Stomach (tissue), 9 donors: ENCODE data around the gene NOC2L. TPM values are rescaled to one million over a fixed set of nuclear protein-coding genes. Genes with fewer than 3 reads are reported as not detected.
A peak's percentile ranks its signal among the peaks of the same experiment; 100 is the strongest.

Source experiments
- DNase-seq, 2 donors: peaks; one replicate each; pipeline versions ENCODE4 v3.0.0 to v3.0.0-alpha.2; 2013 to 2019
- H3K27ac ChIP-seq, 5 donors: fragments of 200-600 bp in 4 of 5; sonication (generic) in 4 of 5; one replicate each; pipeline ENCODE4 v1.5.1; 2013 to 2019; ENCODE audit warnings: mild to moderate bottlenecking in 1 of 5, moderate library complexity in 1 of 5
- H3K27me3 ChIP-seq, 3 donors: fragments of 200-600 bp; sonication (generic); one replicate each; pipeline ENCODE4 v1.5.1; 2017 to 2019; ENCODE audit warnings: mixed run types in 1 of 3
- H3K36me3 ChIP-seq, 4 donors: fragments of 200-600 bp; sonication (generic); 1 replicate in 3 of 4; 2 replicates in 1 of 4; pipeline ENCODE4 v1.5.1; 2016 to 2019
- H3K4me1 ChIP-seq, 4 donors: fragments of 200-600 bp; sonication (generic); one replicate each; pipeline ENCODE4 v1.5.1; 2016 to 2019
- H3K4me3 ChIP-seq, 4 donors: fragments of 200-600 bp; sonication (generic) in 3 of 4; one replicate each; pipeline ENCODE4 v1.5.1; 2016 to 2019; ENCODE audit warnings: mild to moderate bottlenecking in 1 of 4
- H3K9me3 ChIP-seq, 4 donors: fragments of 200-600 bp; sonication (generic); one replicate each; pipeline ENCODE4 v1.5.1; 2016 to 2019
- CTCF ChIP-seq, 7 experiments: fragments of 450-650 bp in 4 of 7; fragments of 200-600 bp in 3 of 7; sonication (generic) in 3 of 7; IDR thresholded peaks; one replicate each; pipeline ENCODE4 v1.5.1; 2016 to 2019; ENCODE audit warnings: antibody characterized with exemption in 7 of 7, control low read depth in 2 of 7, mild to moderate bottlenecking in 1 of 7
- EP300 ChIP-seq: sonication (generic); formaldehyde crosslinking; IDR thresholded peaks from one replicate; pipeline ENCODE4 v1.6.1; 2017; ENCODE audit warnings: antibody characterized with exemption
- POLR2A ChIP-seq, 4 donors: fragments of 450-650 bp; IDR thresholded peaks; one replicate each; pipeline ENCODE4 v1.6.1; 2016; ENCODE audit warnings: antibody characterized with exemption in 4 of 4, control low read depth in 2 of 4, mild to moderate bottlenecking in 1 of 4, moderate library complexity in 1 of 4
- POLR2AphosphoS5 ChIP-seq, 3 donors: sonication (generic); formaldehyde crosslinking; IDR thresholded peaks; one replicate each; pipeline ENCODE4 v1.6.1; 2016; ENCODE audit warnings: antibody characterized with exemption in 3 of 3
- WGBS, 5 donors: extraction: QIAGEN DNeasy Blood & Tissue Kit in 3 of 5; methylation state at CpG; one replicate each; pipeline versions ENCODE4 v1.1.5 to v1.1.7; 2013 to 2018; 5-methylcytosine and 5-hydroxymethylcytosine counted together
- intact Hi-C: fragments of 100-400 bp; cut with DNase I; formaldehyde crosslinking; loops from one replicate; pipeline ENCODE4 v1.15.1; 2023; ENCODE audit warnings: low total_unique reads
- polyA plus RNA-seq, 3 donors: library from polyadenylated mRNA; stranded (reverse); fragments of 200-250 nt; gene quantifications; one replicate each; pipeline ENCODE4 v1.2.3, GENCODE V29; 2013
- total RNA-seq, 5 donors: library from RNA; depleted of rRNA; stranded (reverse); fragments of >200 nt; gene quantifications; one replicate each; pipeline versions ENCODE4 v1.1.0 to v1.2.3, GENCODE V29; 2014 to 2016
- donor health status: healthy with polysubstance abuse.
- donor health status: Bipolar disorder and iron deficiency.
- donor health status: healthy.

The NOC2L gene
- total and polyA plus RNA-seq, 8 donors, result 30.4 to 69.2 (median 45.2) TPM

DNA sequence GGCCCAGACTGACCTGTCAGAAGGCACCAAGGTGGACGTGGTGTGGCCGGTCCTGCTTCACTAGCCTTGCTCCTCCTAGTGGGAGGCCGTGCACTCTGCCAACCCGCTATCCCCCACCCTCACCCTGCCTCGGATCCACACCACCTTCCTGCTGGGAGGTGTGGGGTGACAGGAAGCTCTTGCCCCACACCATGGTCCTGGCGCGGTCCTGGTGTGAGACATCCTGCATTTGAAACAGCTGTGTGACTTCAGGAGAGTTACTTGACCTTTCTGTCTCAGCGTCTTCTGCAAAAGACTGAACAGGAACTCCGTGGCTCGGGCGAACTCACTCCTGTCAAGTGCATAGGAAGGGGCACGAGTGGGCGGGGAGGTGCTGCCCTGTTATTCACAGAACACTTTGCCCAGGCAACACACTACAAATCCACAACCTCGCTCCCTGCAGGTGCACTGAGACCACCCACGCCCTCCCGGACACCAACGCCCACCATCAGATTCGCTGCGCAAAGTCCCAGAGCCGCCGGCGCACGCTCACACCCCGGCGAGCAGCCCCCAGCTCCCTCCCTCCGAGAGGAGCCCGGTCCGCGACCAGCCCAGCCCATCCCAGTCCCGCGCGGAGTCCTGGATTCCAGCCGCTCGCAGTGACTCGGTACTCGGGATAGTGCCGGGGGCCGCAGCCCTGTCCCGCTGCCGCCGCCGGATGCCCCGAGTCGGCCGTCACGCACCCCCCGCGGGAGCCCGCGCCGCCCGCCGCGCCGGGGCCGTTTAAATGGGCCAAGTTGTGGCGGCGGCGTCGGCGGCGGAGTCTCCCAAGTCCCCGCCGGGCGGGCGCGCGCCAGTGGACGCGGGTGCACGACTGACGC lies 35.7 kb downstream of the NOC2L start, which contains the start of gene SAMD11:
Gene SAMD11, plus strand, starts transcription at position 793 of the 860 bp plus-strand sequence. CDS start 509 bp downstream, outside the sequence.
- H3K9me3 ChIP-seq, result no peaks in the 10 kb centered on the region
- H3K36me3 ChIP-seq, result no peaks in the 10 kb centered on the region
- WGBS, 5 donors, result 3 to 16% (median 5%) methylated on average over 22 to 72 of the region's 72 CpGs
- peaks cover 0 to 100% (median 68%) of the 10 kb centered on the region in 3 donors for H3K27me3 ChIP-seq
- intact Hi-C loops, result no loop called here
- DNase-seq, result peak; percentile 88 to 93
- H3K4me3 ChIP-seq, result peak within 1 kb of the TSS; percentile 54 to 67 (median 59)
- peaks cover 50 to 76% (median 59%) of the 10 kb centered on the region in 4 donors for H3K4me1 ChIP-seq
- H3K27ac ChIP-seq, result peak within 1 kb of the TSS in 3 of 5 donors; percentile 63 to 72 (median 67)
- no peak for TF ChIP-seq CTCF (IDR thresholded peaks at IDR 0.05)
- no peak for TF ChIP-seq POLR2A (IDR thresholded peaks at IDR 0.05)
- no peak for TF ChIP-seq EP300
- no peak for TF ChIP-seq POLR2AphosphoS5 (IDR thresholded peaks at IDR 0.05)

GRCh38 chr1:921011-921837 lies 37.8 kb downstream of the NOC2L start:
- 27 to 37% (median 32%) methylated on average over 25 to 38 of the region's 38 CpGs for WGBS, 5 donors
- H3K27me3 ChIP-seq, result peaks cover 0 to 100% (median 56%) of the 10 kb centered on the region in 3 donors
- TF ChIP-seq EP300 (no peak), CTCF (IDR thresholded peaks at IDR 0.05) (peak in 5 of 7 experiments; percentile 12 to 67 (median 41))

DNA sequence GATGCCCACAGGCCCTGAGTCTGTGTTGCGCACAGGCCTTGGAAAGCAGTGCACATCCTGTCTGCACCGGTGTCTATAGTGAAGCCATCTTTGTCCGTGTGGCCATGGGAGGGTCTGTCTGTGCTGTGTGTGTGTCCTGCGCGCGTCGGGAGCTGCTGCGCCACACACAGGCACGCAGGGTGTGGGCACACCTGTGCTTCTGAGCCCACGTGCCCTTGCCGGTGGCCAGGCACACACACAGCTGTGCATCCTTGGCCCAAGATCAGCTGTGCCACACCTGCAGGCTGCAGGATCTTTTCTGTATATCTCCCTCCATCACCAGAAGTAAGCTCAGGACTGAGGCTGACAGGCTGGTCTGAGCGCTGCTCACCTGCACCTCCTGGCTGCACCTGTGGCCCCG lies 38.5 kb downstream of the NOC2L start:
- TF ChIP-seq CTCF (IDR thresholded peaks at IDR 0.05), result no peak
- TF ChIP-seq POLR2AphosphoS5 (IDR thresholded peaks at IDR 0.05), result no peak
- no peak for TF ChIP-seq EP300
- TF ChIP-seq POLR2A (IDR thresholded peaks at IDR 0.05), result no peak
- Histone ChIP-seq H3K4me1 (peaks cover 56 to 71% (median 70%) of the 10 kb centered on the region in 4 donors), H3K4me3 (peak overlapping the region in 2 of 4 donors; percentile 21 to 25), H3K27me3 (peaks cover 0 to 100% (median 49%) of the 10 kb centered on the region in 3 donors), H3K36me3 (no peaks in the 10 kb centered on the region), H3K27ac (no peak overlapping the region), H3K9me3 (no peaks in the 10 kb centered on the region)
- DNase-seq, result no peak
- 5 to 12% (median 10%) methylated on average over 5 to 13 of the region's 13 CpGs for WGBS, 5 donors
- intact Hi-C loops, result no loop called here

More at GRCh38 chr1:921011-921837, 37.8 kb downstream of the NOC2L start:
- Histone ChIP-seq H3K4me1 (peaks cover 59 to 74% (median 71%) of the 10 kb centered on the region in 4 donors), H3K36me3 (no peaks in the 10 kb centered on the region), H3K9me3 (no peaks in the 10 kb centered on the region), H3K27ac (no peak overlapping the region), H3K4me3 (peak overlapping the region in 2 of 4 donors; percentile 21 to 25)
- peak; percentile 69 to 93 for DNase-seq
- intact Hi-C loops, result no loop called here

DNA sequence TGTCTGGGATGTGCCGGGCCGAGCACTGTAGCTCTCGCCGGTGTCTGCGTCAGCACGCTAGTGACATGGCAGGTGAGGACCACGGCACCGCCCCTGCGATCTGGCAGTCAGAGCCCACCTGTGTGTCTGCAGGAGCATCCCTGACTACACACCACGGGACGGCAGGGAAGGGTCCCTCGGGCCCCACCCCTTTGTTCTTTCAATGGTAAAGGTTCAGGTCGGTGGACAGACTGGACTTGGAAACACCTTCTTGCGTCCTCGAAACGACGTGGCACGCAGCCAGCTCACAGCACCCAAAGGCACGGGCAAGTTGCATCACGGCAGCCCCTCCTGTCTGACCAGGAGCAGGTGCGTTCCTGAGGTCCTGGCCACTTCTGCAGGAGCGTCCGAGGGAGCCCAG lies 39.0 kb downstream of the NOC2L start:
- H3K36me3 ChIP-seq, result no peaks in the 10 kb centered on the region
- WGBS, 5 donors, result 37 to 47% (median 44%) methylated on average over 15 to 23 of the region's 23 CpGs
- H3K27me3 ChIP-seq, result peaks cover 0 to 100% (median 44%) of the 10 kb centered on the region in 3 donors
- no peak for TF ChIP-seq POLR2A (IDR thresholded peaks at IDR 0.05)
- TF ChIP-seq CTCF (IDR thresholded peaks at IDR 0.05), result no peak
- TF ChIP-seq EP300, result no peak
- no peak for TF ChIP-seq POLR2AphosphoS5 (IDR thresholded peaks at IDR 0.05)
- H3K4me3 ChIP-seq, result peak overlapping the region in 1 of 4 donors; percentile 25
- intact Hi-C loops, result no loop called here
- DNase-seq, result no peak
- no peak overlapping the region for H3K27ac ChIP-seq
- peaks cover 51 to 66% (median 65%) of the 10 kb centered on the region in 4 donors for H3K4me1 ChIP-seq
- H3K9me3 ChIP-seq, result no peaks in the 10 kb centered on the region
